ENCODE results near the gene TSPAN31. TPM values are rescaled to one million over a fixed set of nuclear protein-coding genes. Genes with fewer than 3 reads are reported as not detected.
"Not testable (repeated sequence)": the region's sequence is repeated elsewhere in the genome, so short reads cannot be mapped to it uniquely, and the experiment has no call there.

TSPAN31 gene
- total RNA-seq, 1 donor from 2014 or later: 109 TPM

- DNase-seq (ENCODE audit: low read depth) (no peak), FAIRE-seq (no peak)
- TF ChIP-seq CTCF (IDR thresholded peaks at IDR 0.05; ENCODE audit: insufficient read depth, low read length, severe bottlenecking): no peak
- no peaks in the 10 kb centered on the region for H3K27me3 ChIP-seq (ENCODE audit: control insufficient read depth, insufficient read depth, low read length)
- H3K4me3 ChIP-seq (ENCODE audit: low read depth, low read length): no peak overlapping the region
- peaks cover 4% of the 10 kb centered on the region for H3K36me3 ChIP-seq (ENCODE audit: control insufficient read depth, insufficient read depth, low read length)
Observed at GRCh38 chr12:57707250-57707649, 37.6 kb upstream of the TSPAN31 start.

- H3K36me3 ChIP-seq (ENCODE audit: control insufficient read depth, insufficient read depth, low read length): peaks cover 4% of the 10 kb centered on the region
- FAIRE-seq: no peak
- no peak for DNase-seq (ENCODE audit: low read depth)
- H3K27me3 ChIP-seq (ENCODE audit: control insufficient read depth, insufficient read depth, low read length): no peaks in the 10 kb centered on the region
- TF ChIP-seq CTCF (IDR thresholded peaks at IDR 0.05; ENCODE audit: insufficient read depth, low read length, severe bottlenecking): no peak
- H3K4me3 ChIP-seq (ENCODE audit: low read depth, low read length): no peak overlapping the region
Observed at GRCh38 chr12:57708296-57708695, 36.5 kb upstream of the TSPAN31 start.

GRCh38 chr12:57712701-57713100, 32.1 kb upstream of the TSPAN31 start:
- no peak for TF ChIP-seq CTCF (IDR thresholded peaks at IDR 0.05; ENCODE audit: insufficient read depth, low read length, severe bottlenecking)
- no peak for DNase-seq (ENCODE audit: low read depth)
- Histone ChIP-seq H3K4me3 (ENCODE audit: low read depth, low read length) (no peak overlapping the region), H3K36me3 (ENCODE audit: control insufficient read depth, insufficient read depth, low read length) (peaks cover 7% of the 10 kb centered on the region), H3K27me3 (ENCODE audit: control insufficient read depth, insufficient read depth, low read length) (no peaks in the 10 kb centered on the region)
- FAIRE-seq: no peak

- FAIRE-seq (no peak), DNase-seq (ENCODE audit: low read depth) (no peak)
- H3K27me3 ChIP-seq (ENCODE audit: control insufficient read depth, insufficient read depth, low read length): no peaks in the 10 kb centered on the region
- H3K4me3 ChIP-seq (ENCODE audit: low read depth, low read length): no peak overlapping the region
- TF ChIP-seq CTCF (IDR thresholded peaks at IDR 0.05; ENCODE audit: insufficient read depth, low read length, severe bottlenecking): no peak
- peaks cover 7% of the 10 kb centered on the region for H3K36me3 ChIP-seq (ENCODE audit: control insufficient read depth, insufficient read depth, low read length)
Observed at GRCh38 chr12:57713209-57713608, 31.6 kb upstream of the TSPAN31 start.

GRCh38 chr12:57715036-57715748, 29.6 kb upstream of the TSPAN31 start:
- not testable (repeated sequence) for DNase-seq (ENCODE audit: low read depth); H3K27me3 ChIP-seq (ENCODE audit: control insufficient read depth, insufficient read depth, low read length); H3K4me3 ChIP-seq (ENCODE audit: low read depth, low read length); FAIRE-seq; H3K36me3 ChIP-seq (ENCODE audit: control insufficient read depth, insufficient read depth, low read length)

GRCh38 chr12:57715786-57716185, 29.1 kb upstream of the TSPAN31 start:
- no peak for FAIRE-seq

More at GRCh38 chr12:57715786-57716185, 29.1 kb upstream of the TSPAN31 start:
- no peak for DNase-seq (ENCODE audit: low read depth)
- Histone ChIP-seq H3K27me3 (ENCODE audit: control insufficient read depth, insufficient read depth, low read length) (no peaks in the 10 kb centered on the region), H3K4me3 (ENCODE audit: low read depth, low read length) (no peak overlapping the region), H3K36me3 (ENCODE audit: control insufficient read depth, insufficient read depth, low read length) (peaks cover 11% of the 10 kb centered on the region)
- no peak for TF ChIP-seq CTCF (IDR thresholded peaks at IDR 0.05; ENCODE audit: insufficient read depth, low read length, severe bottlenecking)
